Panc1 (cell line): Measurements from ENCODE around the gene LEPROT. TPM values are rescaled to one million over a fixed set of nuclear protein-coding genes. Genes with fewer than 3 reads are reported as not detected.

Experiments used
- ATAC-seq: fragments of 200-7000 bp; cut with Tn5 transposase; 2 replicates; pipeline ENCODE4 v1.9.1; 2020; ENCODE audit warnings: mild to moderate bottlenecking, moderate library complexity
- BruUV-seq: library from RNA; stranded (reverse); fragments of 400-500 nt; replicated peaks from 2 replicates; lab custom pipeline; 2021; lab: Mats Ljungman, UMichigan
- CTCF ChIA-PET: fragments of 300-600 bp; sonication (Branson Sonifier 250); formaldehyde crosslinking; loops from one replicate; lab custom pipeline; 2022; ENCODE audit warnings: antibody characterized with exemption; lab: Charles Lee
- POLR2A ChIA-PET: fragments of 300-600 bp; sonication (Branson Sonifier 250); formaldehyde crosslinking; loops from one replicate; lab custom pipeline; 2022; ENCODE audit warnings: antibody characterized with exemption; lab: Charles Lee
- DNase-seq: peaks from one replicate; pipeline ENCODE4 v3.0.0-alpha.2; 2010; ENCODE audit warnings: low read depth, low spot score
- H3K27ac ChIP-seq: 2 replicates; pipeline ENCODE4 v1.5.1; 2011; ENCODE audit warnings: mild to moderate bottlenecking, low read length, inconsistent platforms
- H3K27me3 ChIP-seq: fragments of 200-500 bp; sonication (Bioruptor generic); 2 replicates; pipeline ENCODE4 v1.6.0; 2014; ENCODE audit warnings: low read length, inconsistent platforms; ENCODE audit not compliant: control insufficient read depth, insufficient read depth
- H3K36me3 ChIP-seq: fragments of 200-500 bp; sonication (Bioruptor generic); 2 replicates; pipeline ENCODE4 v1.5.1; 2014; ENCODE audit warnings: inconsistent platforms, mild to moderate bottlenecking, low read length, moderate library complexity; ENCODE audit not compliant: control insufficient read depth, insufficient read depth
- H3K4me1 ChIP-seq: 2 replicates; pipeline ENCODE4 v1.5.1; 2011; ENCODE audit warnings: inconsistent platforms, mild to moderate bottlenecking, low read length, moderate library complexity; ENCODE audit not compliant: control insufficient read depth, insufficient read depth
- H3K4me3 ChIP-seq, 2 experiments: 2 replicates each; pipeline ENCODE4 v1.5.1; 2011 to 2012; ENCODE audit warnings: low read depth in 2 of 2, low read length in 2 of 2, mild to moderate bottlenecking in 2 of 2, inconsistent platforms in 1 of 2, moderate library complexity in 1 of 2
- H3K9me3 ChIP-seq: fragments of 200-500 bp; sonication (Bioruptor generic); 2 replicates; pipeline ENCODE4 v1.5.1; 2014; ENCODE audit warnings: low read depth, mild to moderate bottlenecking, inconsistent platforms, low read length, moderate library complexity; ENCODE audit not compliant: control insufficient read depth, insufficient read depth
- CTCF ChIP-seq: fragments of 450-650 bp; IDR thresholded peaks from 2 replicates; pipeline ENCODE4 v1.5.1; 2017; ENCODE audit warnings: mild to moderate bottlenecking
- POLR2AphosphoS5 ChIP-seq: IDR thresholded peaks from 2 replicates; pipeline ENCODE4 v1.6.1; 2012; ENCODE audit warnings: mild to moderate bottlenecking, low read depth, low read length, moderate library complexity
- REST ChIP-seq, 2 experiments: IDR thresholded peaks; 2 replicates each; pipeline ENCODE4 v1.6.1; 2011 to 2012; ENCODE audit warnings: low read depth in 2 of 2, control low read depth in 1 of 2, low read length in 1 of 2, mild to moderate bottlenecking in 1 of 2, moderate library complexity in 1 of 2; ENCODE audit not compliant: insufficient read depth in 1 of 2
- SIN3A ChIP-seq: IDR thresholded peaks from 2 replicates; pipeline ENCODE4 v1.6.1; 2012; ENCODE audit warnings: low read depth, mild to moderate bottlenecking, low read length, moderate library complexity, borderline replicate concordance; ENCODE audit not compliant: insufficient read depth
- TCF7L2 ChIP-seq: IDR thresholded peaks from 2 replicates; pipeline ENCODE4 v1.6.1; 2011; ENCODE audit warnings: mild to moderate bottlenecking, low read depth, low read length, inconsistent platforms
- in situ Hi-C: cut with HindIII; loops from 2 replicates; pipeline ENCODE4 v1.10.0; 2016; ENCODE audit warnings: low sequenced_read_pairs, low pct_unique_long_range_greater_than_20kb
- intact Hi-C: fragments of 100-400 bp; cut with micrococcal nuclease; formaldehyde crosslinking; loops from one replicate; pipeline ENCODE4 v1.10.0; 2022; ENCODE audit not compliant: unreplicated experiment
- total RNA-seq: library from RNA; stranded (reverse); gene quantifications from one replicate; pipeline ENCODE4 v1.2.1, GENCODE V29; 2021; ENCODE audit not compliant: unreplicated experiment

LEPROT gene
- total RNA-seq, 1 experiment from 2014 or later: 53.6 TPM

DNA sequence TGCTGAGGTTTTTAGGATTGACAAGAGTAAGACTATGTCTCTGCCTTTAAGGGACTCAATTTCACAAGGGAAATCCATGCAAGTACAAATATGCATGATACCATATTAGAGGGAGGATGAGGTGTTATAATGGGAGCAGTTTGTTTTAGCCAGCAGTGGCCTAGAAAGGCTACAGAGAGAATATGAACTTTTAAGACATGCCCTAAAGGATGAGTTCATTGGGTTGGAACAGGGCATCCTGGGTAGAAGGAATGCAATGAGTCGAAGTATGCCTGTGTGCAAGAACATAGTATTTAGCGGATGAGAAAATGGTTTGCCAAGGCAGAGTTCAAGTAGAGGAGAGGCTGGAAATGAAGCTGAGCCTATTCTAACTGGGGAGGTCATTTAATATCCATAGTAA is 32.6 kb upstream of the LEPROT start:
- CTCF ChIA-PET: no interaction called here
- POLR2A ChIA-PET: no interaction called here
- TF ChIP-seq SIN3A (no peak), CTCF (no peak), REST (IDR thresholded peaks at IDR 0.05; ENCODE audit: insufficient read depth in 1 of 2, low read depth in 2 of 2, low read length in 1 of 2) (no peak), TCF7L2 (no peak), POLR2AphosphoS5 (no peak)
- in situ Hi-C loops (no loop called here), intact Hi-C loops (no loop called here)
- no peaks in the 10 kb centered on the region for H3K27me3 ChIP-seq
- H3K36me3 ChIP-seq: no peaks in the 10 kb centered on the region
- H3K27ac ChIP-seq: no peak overlapping the region
- no peaks in the 10 kb centered on the region for H3K9me3 ChIP-seq
- no peak overlapping the region for H3K4me3 ChIP-seq
- DNase-seq: no peak
- no TSS peak for BruUV-seq
- ATAC-seq: no peak
- no peaks in the 10 kb centered on the region for H3K4me1 ChIP-seq

DNA sequence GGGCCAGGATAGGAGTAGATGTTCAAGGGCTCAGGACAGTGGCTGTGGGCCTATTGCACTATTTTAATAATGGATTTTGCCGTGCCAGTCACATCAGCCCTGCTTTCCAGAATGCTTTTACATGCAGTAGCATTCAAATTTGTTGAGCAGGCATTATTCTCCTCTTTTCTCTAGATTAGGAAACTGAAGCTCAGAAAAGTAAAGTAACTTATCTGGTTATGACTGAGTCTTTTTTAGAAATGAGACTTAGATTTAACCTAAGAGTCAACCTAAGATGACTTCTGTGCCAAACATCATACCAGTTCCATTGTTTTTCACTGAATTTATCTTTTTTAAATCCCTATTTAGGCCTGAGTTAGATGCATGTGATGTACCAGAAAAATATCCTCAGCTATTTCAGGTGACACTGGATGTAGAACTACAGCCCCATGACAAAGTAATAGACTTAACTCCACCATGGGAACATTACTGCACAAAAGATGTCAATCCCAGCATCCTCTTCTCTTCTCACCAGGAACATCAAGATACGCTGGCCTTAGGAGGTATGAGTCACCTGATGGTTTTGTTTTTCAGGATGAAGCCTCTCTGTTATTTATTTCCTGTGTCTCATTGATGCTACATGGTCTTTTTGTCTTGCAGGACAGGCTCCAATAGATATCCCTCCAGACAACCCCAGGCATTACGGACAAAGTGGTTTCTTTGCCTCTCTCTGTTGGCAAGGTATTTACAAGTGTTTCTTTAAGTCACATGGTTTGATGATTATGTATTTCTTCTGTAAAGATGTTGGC is 31.4 kb upstream of the LEPROT start:
- DNase-seq (no peak), ATAC-seq (no peak)
- Histone ChIP-seq H3K27ac (no peak overlapping the region), H3K4me3 (no peak overlapping the region), H3K27me3 (no peaks in the 10 kb centered on the region), H3K36me3 (no peaks in the 10 kb centered on the region), H3K4me1 (no peaks in the 10 kb centered on the region), H3K9me3 (no peaks in the 10 kb centered on the region)
- TF ChIP-seq REST (IDR thresholded peaks at IDR 0.05; ENCODE audit: insufficient read depth in 1 of 2, low read depth in 2 of 2, low read length in 1 of 2) (no peak), TCF7L2 (no peak), CTCF (no peak), SIN3A (no peak), POLR2AphosphoS5 (no peak)
- CTCF ChIA-PET: no interaction called here
- intact Hi-C loops: no loop called here
- POLR2A ChIA-PET: no interaction called here
- in situ Hi-C loops: no loop called here
- BruUV-seq: no TSS peak
